ENCODE data around the gene SPOCK2. TPM values are rescaled to one million over a fixed set of nuclear protein-coding genes. Genes with fewer than 3 reads are reported as not detected.

The SPOCK2 gene
- total and polyA plus RNA-seq, 2 of the 13 experiments (the other 11 are each of a cell fraction or from before 2014, with no cell fraction given): 8.6 to 30.6 TPM

GRCh38 chr10:72048450-72049124, 39.8 kb downstream of the SPOCK2 start (continued):
- TF ChIP-seq PLSCR1 (CRISPR knock-in tag; IDR thresholded peaks at IDR 0.05; ENCODE audit: borderline replicate concordance) (no peak), PHF8 (CRISPR knock-in tag; IDR thresholded peaks at IDR 0.05) (peak; percentile 33; the same call in 1 of the 2 replicates), ARID4A (CRISPR knock-in tag; IDR thresholded peaks at IDR 0.05; ENCODE audit: borderline replicate concordance) (peak; percentile 51; the same call in 1 of the 2 replicates), PBX2 (CRISPR knock-in tag; IDR thresholded peaks at IDR 0.05) (no peak), ZNF652 (CRISPR knock-in tag; IDR thresholded peaks at IDR 0.05; ENCODE audit: borderline replicate concordance, low read depth) (no peak), RNF2 (conservative IDR thresholded peaks at IDR 0.05; ENCODE audit: low read depth) (no peak), HIVEP1 (CRISPR knock-in tag; IDR thresholded peaks at IDR 0.05) (no peak; the same call in 1 of the 2 replicates), MAFK (conservative IDR thresholded peaks at IDR 0.05 in 1 of 2, IDR thresholded peaks at IDR 0.05 in 1 of 2; ENCODE audit: low read length in 2 of 2) (no peak), RBM22 (optimal IDR thresholded peaks at IDR 0.05; ENCODE audit: low read length) (no peak), TBX2 (CRISPR knock-in tag; IDR thresholded peaks at IDR 0.05; ENCODE audit: borderline replicate concordance) (no peak), TBP (CRISPR knock-in tag; IDR thresholded peaks at IDR 0.05) (no peak), ZNF383 (CRISPR knock-in tag; IDR thresholded peaks at IDR 0.05; ENCODE audit: borderline replicate concordance) (no peak), YEATS2 (CRISPR knock-in tag; IDR thresholded peaks at IDR 0.05; ENCODE audit: borderline replicate concordance) (peak; percentile 56; the same call in 1 of the 2 replicates), ZNF839 (CRISPR knock-in tag; IDR thresholded peaks at IDR 0.05; ENCODE audit: borderline replicate concordance) (no peak), ZNF7 (CRISPR knock-in tag; IDR thresholded peaks at IDR 0.05) (no peak), ZMAT3 (CRISPR knock-in tag; conservative IDR thresholded peaks at IDR 0.05) (no peak), ZNF460 (CRISPR knock-in tag; IDR thresholded peaks at IDR 0.05; ENCODE audit: borderline replicate concordance) (no peak), ZNF589 (CRISPR knock-in tag; conservative IDR thresholded peaks at IDR 0.05) (no peak), HNRNPLL (IDR thresholded peaks at IDR 0.05; ENCODE audit: low read depth, low read length, poor library complexity, severe bottlenecking) (no peak), PRPF4 (IDR thresholded peaks at IDR 0.05; ENCODE audit: low read depth, low read length, poor library complexity, severe bottlenecking) (no peak), ZBTB1 (CRISPR knock-in tag; IDR thresholded peaks at IDR 0.05; ENCODE audit: borderline replicate concordance) (no peak), TCF12 (IDR thresholded peaks at IDR 0.05) (no peak), TCF12 (CRISPR knock-in tag; IDR thresholded peaks at IDR 0.05) (no peak), ZNF878 (CRISPR knock-in tag; IDR thresholded peaks at IDR 0.05) (no peak)

All from HepG2 (cell line).